Measurements from ENCODE around the gene TIMM9. TPM values are rescaled to one million over a fixed set of nuclear protein-coding genes. Genes with fewer than 3 reads are reported as not detected.

TIMM9 gene
- total RNA-seq, 6 donors from 2014 or later, result 8.7 to 24.3 (median 20.5) TPM

GRCh38 chr14:58466459-58466858 is 39.1 kb upstream of the TIMM9 start:
- Histone ChIP-seq H3K36me3 (peaks cover 10 to 75% (median 17%) of the 10 kb centered on the region in 4 donors), H3K27ac (no peak overlapping the region), H3K27me3 (no peaks in the 10 kb centered on the region), H3K4me1 (no peaks in the 10 kb centered on the region), H3K9me3 (no peaks in the 10 kb centered on the region), H3K4me3 (no peak overlapping the region)
- TF ChIP-seq POLR2A (IDR thresholded peaks at IDR 0.05) (no peak), CTCF (IDR thresholded peaks at IDR 0.05) (no peak), POLR2AphosphoS5 (IDR thresholded peaks at IDR 0.05) (no peak), EP300 (IDR thresholded peaks at IDR 0.05) (no peak)
- DNase-seq, result no peak
- no peak for ATAC-seq (ENCODE audit: low FRiP score in 2 of 2)
- WGBS, 2 donors, result 75 to 89% methylated on average over 1 of the region's 1 CpG

DNA sequence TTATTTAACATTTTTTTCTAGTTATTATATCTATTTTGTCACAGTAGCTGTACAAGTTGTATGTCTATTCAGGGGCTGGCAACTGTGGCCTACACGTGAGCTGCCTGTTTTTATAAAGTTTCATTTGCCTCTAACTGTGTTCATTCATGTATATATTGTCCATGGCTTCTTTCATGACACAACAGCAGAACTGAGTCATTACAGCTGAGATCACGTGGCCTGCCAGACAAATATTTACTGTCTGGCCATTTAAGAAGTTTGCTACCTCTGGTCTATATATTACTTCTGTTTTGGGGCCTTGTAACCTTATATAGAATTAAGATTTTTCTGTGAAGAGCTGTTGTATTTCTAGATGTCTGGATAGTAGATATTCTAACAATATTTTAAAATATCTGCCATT is 38.1 kb upstream of the TIMM9 start:
- DNase-seq, result no peak

DNA sequence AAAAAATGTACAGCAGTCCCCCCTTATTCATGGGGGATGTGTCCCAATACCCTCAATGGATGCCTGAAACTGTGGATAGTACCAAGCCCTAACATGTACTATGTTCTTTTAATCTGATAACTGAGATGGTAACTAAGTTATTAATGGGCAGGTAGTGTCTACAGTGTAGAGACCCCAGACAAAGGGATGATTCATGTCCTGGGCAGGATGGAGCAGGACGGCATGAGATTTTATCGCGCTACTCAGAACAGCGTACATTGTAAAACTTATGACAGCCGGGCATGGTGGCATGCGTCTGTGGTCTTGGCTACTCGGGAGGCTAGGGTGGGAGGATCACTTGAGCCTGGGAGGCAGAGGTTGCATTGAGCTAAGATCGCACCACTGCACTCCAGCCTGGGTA is 37.3 kb upstream of the TIMM9 start:
- 95% methylated on average over 8 of the region's 8 CpGs for WGBS, 2 donors

More for the DNA sequence above, 38.1 kb upstream of the TIMM9 start:
- Histone ChIP-seq H3K4me3 (no peak overlapping the region), H3K9me3 (no peaks in the 10 kb centered on the region), H3K27ac (no peak overlapping the region), H3K36me3 (peaks cover 10 to 69% (median 17%) of the 10 kb centered on the region in 4 donors), H3K27me3 (no peaks in the 10 kb centered on the region), H3K4me1 (no peaks in the 10 kb centered on the region)
- 80 to 85% methylated on average over 2 of the region's 2 CpGs for WGBS, 2 donors
- TF ChIP-seq POLR2A (IDR thresholded peaks at IDR 0.05) (no peak), CTCF (IDR thresholded peaks at IDR 0.05) (no peak), POLR2AphosphoS5 (IDR thresholded peaks at IDR 0.05) (no peak), EP300 (IDR thresholded peaks at IDR 0.05) (no peak)
- ATAC-seq (ENCODE audit: low FRiP score in 2 of 2), result no peak

DNA sequence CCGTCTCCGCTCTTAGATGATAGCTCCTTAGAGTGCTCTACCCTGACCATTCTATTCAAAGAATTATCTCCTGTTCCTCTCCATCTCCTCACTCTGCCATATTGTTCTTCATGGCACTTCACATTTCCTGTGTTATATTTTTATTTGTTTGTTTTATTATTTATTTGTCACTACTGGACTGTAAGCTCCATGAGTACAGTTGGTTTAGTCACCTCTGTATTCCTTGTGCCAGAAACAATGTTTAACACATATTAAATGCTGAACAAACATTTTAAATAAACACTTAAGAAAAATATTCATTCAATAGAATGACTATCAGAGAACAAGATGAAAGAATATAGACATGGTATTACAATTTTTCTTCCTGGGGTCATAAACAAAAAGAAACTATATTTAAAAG is 35.8 kb upstream of the TIMM9 start:
- H3K36me3 ChIP-seq, result peaks cover under 1 to 67% (median 14%) of the 10 kb centered on the region in 4 donors
- H3K27ac ChIP-seq, result no peak overlapping the region
- 99 to 100% methylated on average over 2 of the region's 2 CpGs for WGBS, 2 donors
- H3K27me3 ChIP-seq, result no peaks in the 10 kb centered on the region
- H3K9me3 ChIP-seq, result no peaks in the 10 kb centered on the region
- no peaks in the 10 kb centered on the region for H3K4me1 ChIP-seq
- H3K4me3 ChIP-seq, result no peak overlapping the region
- DNase-seq (no peak), ATAC-seq (ENCODE audit: low FRiP score in 2 of 2) (no peak)
- TF ChIP-seq EP300 (IDR thresholded peaks at IDR 0.05) (no peak), POLR2AphosphoS5 (IDR thresholded peaks at IDR 0.05) (no peak), CTCF (IDR thresholded peaks at IDR 0.05) (no peak), POLR2A (IDR thresholded peaks at IDR 0.05) (no peak)

More for the DNA sequence above, 37.3 kb upstream of the TIMM9 start:
- Histone ChIP-seq H3K4me3 (no peak overlapping the region), H3K27me3 (no peaks in the 10 kb centered on the region), H3K9me3 (no peaks in the 10 kb centered on the region), H3K36me3 (peaks cover 10 to 67% (median 17%) of the 10 kb centered on the region in 4 donors), H3K27ac (no peak overlapping the region), H3K4me1 (no peaks in the 10 kb centered on the region)
- DNase-seq (no peak), ATAC-seq (ENCODE audit: low FRiP score in 2 of 2) (no peak)
- TF ChIP-seq POLR2A (IDR thresholded peaks at IDR 0.05) (no peak), POLR2AphosphoS5 (IDR thresholded peaks at IDR 0.05) (no peak), EP300 (IDR thresholded peaks at IDR 0.05) (no peak), CTCF (IDR thresholded peaks at IDR 0.05) (no peak)

DNA sequence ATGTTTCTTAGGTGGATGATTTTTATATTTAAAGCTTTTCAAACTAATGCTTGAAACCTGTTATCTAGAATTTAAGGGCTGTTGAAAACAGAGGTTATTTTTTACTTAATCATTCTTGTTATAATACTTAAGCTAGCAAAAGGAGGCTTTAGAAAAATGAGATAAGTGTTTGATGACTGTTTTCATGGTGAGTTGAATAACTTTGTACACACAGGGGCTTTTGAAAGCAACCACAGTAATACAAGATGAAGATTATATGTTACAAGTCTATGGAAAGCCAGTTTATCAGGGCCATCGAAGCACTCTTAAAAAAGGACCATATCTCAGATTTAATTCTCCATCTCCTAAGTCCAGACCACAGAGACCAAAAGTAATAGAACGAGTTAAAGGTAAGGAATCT is 33.4 kb upstream of the TIMM9 start:
- H3K9me3 ChIP-seq, result no peaks in the 10 kb centered on the region
- ATAC-seq (ENCODE audit: low FRiP score in 2 of 2) (no peak), DNase-seq (no peak)
- H3K4me3 ChIP-seq, result no peak overlapping the region
- H3K36me3 ChIP-seq, result peaks cover 3 to 65% (median 17%) of the 10 kb centered on the region in 4 donors
- TF ChIP-seq EP300 (IDR thresholded peaks at IDR 0.05) (no peak), CTCF (IDR thresholded peaks at IDR 0.05) (no peak)
- H3K4me1 ChIP-seq, result no peaks in the 10 kb centered on the region
- H3K27ac ChIP-seq, result no peak overlapping the region
- no peaks in the 10 kb centered on the region for H3K27me3 ChIP-seq
- WGBS, 2 donors, result 68 to 75% methylated on average over 2 of the region's 2 CpGs
